HG03108 (cell line): ENCODE measurements around the gene CYP4F8.

Experiments
- ATAC-seq: cut with Tn5 transposase; IDR thresholded peaks from one replicate; pipeline ENCODE4 v1.9.1; 2021; ENCODE audit warnings: moderate library complexity; ENCODE audit not compliant: unreplicated experiment

Gene CYP4F8

GRCh38 chr19:15615526-15615925 is 508 bp downstream of the CYP4F8 start:
- ATAC-seq, result no peak

- no peak for ATAC-seq
These were observed 1.2 kb downstream of the CYP4F8 start for GRCh38 chr19:15616183-15616582.

GRCh38 chr19:15616627-15617270 is 1.7 kb downstream of the CYP4F8 start:
- no peak for ATAC-seq

- ATAC-seq, result no peak
These were observed 3.3 kb downstream of the CYP4F8 start for GRCh38 chr19:15618321-15618720.

DNA sequence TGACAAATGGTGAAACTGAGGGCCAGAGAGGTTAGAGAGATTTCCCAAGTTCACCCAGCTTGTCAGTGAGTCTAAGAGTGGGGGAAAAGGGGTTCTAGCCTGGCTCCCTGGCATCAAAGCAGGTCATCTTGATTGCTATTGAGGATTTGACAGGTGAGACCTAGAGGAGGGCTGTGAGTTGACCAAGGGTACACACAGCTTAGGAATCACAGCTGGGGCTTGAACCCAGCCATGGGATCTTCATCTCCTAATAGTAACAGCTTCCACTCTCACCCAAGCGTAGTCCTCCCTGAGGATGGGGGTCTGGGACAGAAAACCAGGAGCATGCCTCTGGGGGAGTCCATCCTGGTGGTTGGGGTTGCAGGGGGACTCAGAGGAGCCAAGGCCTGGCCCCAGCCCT is 6.8 kb downstream of the CYP4F8 start:
- ATAC-seq, result no peak

DNA sequence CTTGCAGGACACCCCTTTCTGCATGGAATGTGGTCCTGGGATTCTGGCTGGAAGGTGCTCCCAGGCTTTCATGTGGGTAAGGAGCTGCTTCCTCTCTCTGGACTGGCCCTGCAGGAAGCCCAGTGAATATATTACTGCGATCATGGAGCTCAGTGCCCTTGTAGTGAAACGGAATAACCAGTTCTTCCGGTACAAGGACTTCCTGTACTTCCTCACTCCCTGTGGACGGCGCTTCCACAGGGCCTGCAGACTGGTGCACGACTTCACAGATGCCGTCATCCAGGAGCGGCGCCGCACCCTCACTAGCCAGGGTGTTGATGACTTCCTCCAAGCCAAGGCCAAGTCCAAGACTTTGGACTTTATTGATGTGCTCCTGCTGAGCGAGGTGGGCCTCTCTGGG is 8.0 kb downstream of the CYP4F8 start:
- no peak for ATAC-seq

DNA sequence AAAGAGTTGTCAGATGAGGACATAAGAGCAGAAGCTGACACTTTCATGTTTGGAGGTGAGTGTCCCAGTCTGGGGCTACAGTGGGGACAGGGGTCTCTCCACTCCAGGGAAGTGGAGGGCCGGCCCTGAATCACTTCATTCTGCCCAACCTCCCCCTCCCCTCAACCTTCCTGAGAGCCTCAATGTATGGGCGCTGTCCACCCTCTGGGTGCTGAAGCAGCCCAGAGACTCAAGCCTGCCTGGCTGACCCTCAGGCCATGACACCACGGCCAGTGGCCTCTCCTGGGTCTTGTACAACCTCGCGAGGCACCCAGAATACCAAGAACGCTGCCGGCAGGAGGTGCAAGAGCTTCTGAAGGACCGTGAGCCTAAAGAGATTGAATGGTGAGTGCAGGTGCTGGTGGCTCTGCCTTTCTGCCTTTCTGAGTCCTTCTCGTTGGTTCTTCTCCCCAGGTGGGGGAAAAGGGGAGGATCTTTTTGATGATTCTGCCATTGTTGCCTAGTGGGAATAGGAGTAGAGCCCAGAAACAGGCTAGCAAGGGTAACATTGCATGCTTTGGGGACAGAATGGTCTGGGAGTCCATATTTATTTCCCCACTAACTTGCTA is 8.8 kb downstream of the CYP4F8 start:
- ATAC-seq, result no peak

DNA sequence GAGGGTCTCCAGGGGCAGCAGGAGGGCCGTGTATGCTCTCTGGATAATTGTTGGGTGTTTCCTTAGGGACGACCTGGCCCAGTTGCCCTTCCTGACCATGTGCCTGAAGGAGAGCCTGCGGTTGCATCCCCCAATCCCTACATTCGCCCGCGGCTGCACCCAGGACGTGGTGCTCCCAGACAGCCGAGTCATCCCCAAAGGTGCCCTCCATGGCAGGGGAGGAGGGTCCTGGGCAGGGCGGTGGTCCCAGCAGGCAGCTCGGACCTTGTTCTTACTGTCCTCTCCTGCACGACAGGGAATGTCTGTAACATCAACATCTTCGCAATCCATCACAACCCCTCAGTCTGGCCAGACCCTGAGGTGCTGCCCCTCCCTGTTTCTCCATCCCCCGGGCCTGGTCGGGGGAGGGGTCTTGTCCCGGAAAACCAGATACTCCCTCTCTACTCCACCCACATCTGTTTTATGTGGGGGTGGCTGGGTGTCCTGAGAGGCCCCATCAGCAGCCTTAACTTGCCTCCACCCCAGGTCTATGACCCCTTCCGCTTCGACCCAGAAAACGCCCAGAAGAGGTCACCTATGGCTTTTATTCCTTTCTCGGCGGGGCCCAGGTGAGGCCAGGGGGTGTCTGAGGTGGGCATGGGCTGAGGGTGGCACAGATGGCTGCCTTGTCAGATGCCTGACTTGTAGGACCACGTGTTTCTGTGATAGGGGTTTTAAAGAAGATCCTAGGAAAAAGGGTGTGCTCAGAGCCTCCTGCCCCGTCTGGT is 13.4 kb downstream of the CYP4F8 start:
- no peak for ATAC-seq

- ATAC-seq, result no peak
These were observed 14.2 kb downstream of the CYP4F8 start for GRCh38 chr19:15629003-15629880.

DNA sequence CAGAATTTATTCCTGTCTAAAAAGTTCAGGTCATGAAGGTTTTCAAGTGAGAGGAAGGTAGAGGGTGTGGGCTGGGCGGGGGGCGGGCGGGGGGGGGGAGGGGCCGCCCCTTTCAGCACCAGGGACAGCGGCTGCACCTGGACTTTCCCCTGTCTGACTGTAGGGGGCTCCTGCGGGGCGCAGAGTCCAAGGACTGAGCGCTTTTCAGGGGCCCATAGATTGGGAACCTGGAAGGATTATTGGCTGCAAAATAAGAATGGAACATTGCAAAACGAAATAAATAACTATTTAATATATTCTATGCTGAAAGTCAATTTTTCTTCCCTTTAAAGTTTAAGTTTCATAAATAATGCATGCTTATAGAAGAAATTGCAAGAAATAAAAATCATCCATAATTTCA is 16.8 kb downstream of the CYP4F8 start:
- no peak for ATAC-seq

GRCh38 chr19:15633082-15633835 is 18.2 kb downstream of the CYP4F8 start:
- ATAC-seq, result no peak

DNA sequence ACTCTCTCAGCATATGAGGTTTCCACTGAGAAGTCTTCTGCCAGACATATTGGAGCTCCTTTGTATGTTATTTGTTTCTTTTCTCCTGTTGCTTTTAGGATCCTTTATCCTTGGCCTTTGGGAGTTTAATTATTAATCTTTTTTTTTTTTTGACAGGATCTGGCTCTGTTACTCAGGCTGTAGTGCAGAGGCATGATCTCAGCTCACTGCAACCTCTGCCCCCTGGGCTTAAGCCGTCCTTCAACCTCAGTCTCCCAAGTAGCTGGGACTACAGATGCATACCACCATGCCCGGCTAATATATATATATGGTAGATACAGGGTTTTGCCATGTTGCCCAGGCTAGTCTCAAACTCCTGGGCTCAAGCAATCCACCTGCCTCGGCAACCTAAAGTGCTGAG is 19.1 kb downstream of the CYP4F8 start:
- no peak for ATAC-seq

DNA sequence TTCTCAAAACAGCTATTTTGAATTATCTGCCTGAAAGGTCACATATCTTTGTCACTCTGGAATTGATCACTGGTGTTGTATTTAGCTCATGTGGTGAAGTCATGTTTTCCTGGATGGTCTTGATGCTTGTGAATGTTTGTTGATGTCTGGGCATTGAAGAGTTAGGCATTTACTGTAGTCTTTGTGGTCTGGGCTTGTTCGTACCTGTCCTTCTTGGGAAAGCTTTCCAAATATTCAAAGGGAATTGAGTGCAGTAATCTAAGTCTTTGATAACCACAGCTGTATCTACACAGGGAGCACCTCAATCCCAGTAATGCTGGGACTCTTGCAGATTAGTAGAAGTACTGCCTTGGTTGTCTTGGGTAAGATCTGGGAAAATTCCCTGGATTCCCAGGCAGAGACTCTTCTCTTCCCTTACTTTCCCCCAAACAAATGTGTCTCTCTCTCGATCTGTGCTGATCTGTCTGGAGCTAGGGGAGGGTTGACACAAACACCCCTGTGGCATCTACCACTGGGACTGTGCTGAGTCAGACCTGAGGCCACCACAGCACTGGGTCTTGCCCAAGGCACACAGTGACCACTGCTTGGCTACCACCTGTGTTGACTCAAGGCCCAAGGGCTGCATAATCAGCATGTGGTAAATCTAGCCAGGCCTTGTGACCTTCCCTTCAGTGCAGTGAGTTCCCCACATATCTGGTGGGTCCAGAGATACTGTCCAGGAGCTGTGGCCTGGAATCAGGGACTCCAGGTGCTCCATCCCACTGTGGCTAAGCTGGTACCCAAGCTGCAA is 20.2 kb downstream of the CYP4F8 start:
- ATAC-seq, result no peak

DNA sequence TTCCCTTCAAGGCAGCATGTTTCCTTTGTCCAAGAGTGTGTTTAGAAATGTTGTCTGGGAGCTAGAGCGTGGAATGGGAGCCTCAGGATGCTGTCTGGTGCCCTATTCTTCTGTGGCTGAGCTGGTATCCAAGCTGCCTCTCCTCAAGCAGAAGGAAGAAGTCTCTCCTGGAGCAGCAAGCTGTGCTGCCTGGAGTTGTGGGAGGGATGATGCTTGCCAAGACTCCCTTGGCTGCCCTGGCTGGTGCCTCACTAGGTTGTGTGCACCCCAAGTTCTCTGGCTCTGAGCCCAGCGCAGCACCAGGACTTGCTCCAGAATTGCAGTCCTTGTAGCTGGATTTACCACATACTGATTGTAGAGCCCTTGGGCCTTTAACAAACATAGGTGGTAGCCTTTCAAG is 21.0 kb downstream of the CYP4F8 start:
- no peak for ATAC-seq

GRCh38 chr19:15639596-15639995 is 24.6 kb downstream of the CYP4F8 start:
- ATAC-seq, result no peak

GRCh38 chr19:15640294-15640903 is 25.4 kb downstream of the CYP4F8 start, which contains the start of gene CYP4F3:
Gene CYP4F3, plus strand, starts transcription at chr19:15640897. Its CDS starts 519 bp downstream, at chr19:15641416.
- no peak for ATAC-seq

GRCh38 chr19:15640904-15641597 is 26.0 kb downstream of the CYP4F8 start:
- no peak for ATAC-seq

- no peak for ATAC-seq
These were observed 27.0 kb downstream of the CYP4F8 start for GRCh38 chr19:15641901-15642491.
